Stimulated activated CD8-positive, alpha-beta memory T cell treated with anti-CD3 and anti-CD28 coated beads, Interleukin-4, amount 100 ng/mL, for 48 hours (primary cell): Measurements from ENCODE around the gene INPP5K.
A peak's percentile ranks its signal among the peaks of the same experiment; 100 is the strongest.
"Not testable (repeated sequence)": the region's sequence is repeated elsewhere in the genome, so short reads cannot be mapped to it uniquely, and the experiment has no call there.

ENCODE experiments used
- DNase-seq: peaks from one replicate; pipeline ENCODE4 v3.0.0-alpha.2; 2020

The INPP5K gene

DNA sequence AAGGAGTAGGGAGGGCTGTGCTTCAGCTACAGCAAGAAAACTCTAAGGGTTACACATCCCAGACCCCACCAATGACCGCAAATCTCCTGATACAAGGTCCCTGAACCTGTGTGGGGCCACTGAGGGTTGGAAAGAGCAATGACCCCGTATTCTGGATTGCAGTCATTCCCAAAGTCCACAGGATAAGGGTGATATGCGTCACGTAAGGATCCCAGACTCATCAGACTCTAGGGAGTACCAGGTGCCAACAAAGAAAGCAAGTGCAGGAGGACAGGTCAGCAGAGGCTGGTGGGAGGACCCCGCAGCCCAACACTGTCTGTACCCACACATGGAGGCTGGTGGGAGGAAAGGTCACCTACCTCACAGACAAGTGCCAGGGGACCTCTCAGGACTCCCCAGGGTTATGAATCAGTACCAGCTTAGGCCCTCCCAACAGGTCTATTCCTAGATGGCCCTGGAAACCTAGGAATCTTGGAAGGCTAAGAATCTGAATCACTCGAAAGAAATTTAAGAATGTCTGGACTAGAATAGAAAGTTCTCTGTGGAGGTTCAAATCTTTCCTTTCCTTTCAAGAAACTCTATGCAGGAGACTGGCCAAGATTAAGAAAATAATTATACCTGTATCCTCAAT, 30.0 kb upstream of the INPP5K start:
- no peak for DNase-seq

GRCh38 chr17:1545618-1546017, 29.2 kb upstream of the INPP5K start:
- DNase-seq: no peak

GRCh38 chr17:1542316-1542715, 25.9 kb upstream of the INPP5K start:
- DNase-seq: no peak

- DNase-seq: no peak
Observed at GRCh38 chr17:1541367-1541904, 25.0 kb upstream of the INPP5K start.

DNA sequence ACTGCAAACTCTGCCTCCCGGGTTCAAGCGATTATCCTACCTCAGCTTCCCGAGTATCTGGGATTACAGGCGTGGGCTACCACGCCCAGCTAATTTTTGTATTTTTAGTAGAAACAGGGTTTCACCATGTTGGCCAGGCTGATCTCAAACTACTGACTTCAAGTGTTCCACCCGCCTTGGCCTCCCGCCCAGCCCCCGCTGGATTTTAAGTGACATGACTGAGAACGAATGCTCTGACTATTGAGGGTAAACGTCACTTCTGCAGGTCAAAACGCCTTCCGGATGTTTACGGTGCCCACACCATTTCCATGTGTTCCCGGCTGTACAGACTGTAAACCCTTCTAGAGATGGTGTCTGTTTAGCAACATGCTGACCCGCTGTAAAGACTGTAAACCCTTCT, 23.4 kb upstream of the INPP5K start:
- no peak for DNase-seq

DNA sequence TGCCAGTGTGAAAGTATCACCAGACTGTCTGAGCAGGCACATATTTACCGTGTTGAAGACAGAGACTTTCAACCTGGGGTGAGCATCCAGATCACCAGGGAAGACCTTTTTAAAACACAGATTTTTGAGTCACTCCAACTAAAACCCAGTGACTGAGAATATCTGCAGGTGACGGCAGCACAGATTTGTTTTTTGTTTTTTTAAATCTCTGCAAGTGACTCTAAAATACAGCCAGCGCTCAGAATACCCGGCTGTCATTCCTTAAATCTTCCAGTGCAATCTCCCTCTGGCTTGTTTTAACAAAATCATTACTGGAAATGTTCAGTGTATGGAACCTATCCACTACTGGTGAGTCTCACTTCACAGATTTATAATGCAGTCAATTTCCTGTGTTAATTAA, 19.3 kb upstream of the INPP5K start:
- no peak for DNase-seq

DNA sequence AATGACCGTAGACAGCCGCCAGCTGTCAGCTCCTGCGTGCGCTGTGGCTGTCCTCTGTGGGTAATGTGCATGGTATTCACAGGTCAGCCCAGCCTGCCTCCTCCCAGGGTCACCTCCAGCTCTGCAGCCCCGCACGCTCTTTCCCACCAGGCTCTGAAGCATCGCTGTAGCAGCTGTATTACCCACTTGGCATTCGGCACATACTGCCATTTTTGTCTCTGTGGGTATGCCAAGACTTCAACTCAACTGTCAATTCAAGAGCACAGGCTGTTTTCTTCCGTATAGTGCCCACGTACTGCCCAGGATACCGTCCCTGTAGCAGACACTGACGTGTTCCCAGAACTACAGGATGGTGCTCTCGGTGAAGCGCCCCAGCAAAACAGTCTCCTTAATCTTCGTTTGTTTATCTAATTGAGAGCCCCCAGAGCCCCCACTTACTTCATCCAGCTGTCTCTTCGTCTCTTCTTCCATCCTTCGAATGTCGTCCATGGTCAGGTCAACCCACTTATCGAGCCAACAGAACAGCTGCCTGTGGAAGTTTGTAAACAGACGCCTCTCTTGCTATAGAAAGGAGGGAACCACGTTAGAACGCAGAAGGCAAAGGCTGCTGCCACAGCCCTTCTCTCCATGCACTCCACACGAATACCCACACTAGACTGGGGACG, 17.4 kb upstream of the INPP5K start:
- DNase-seq: no peak

GRCh38 chr17:1532836-1533602, 16.6 kb upstream of the INPP5K start:
- DNase-seq: peak; percentile 49

DNA sequence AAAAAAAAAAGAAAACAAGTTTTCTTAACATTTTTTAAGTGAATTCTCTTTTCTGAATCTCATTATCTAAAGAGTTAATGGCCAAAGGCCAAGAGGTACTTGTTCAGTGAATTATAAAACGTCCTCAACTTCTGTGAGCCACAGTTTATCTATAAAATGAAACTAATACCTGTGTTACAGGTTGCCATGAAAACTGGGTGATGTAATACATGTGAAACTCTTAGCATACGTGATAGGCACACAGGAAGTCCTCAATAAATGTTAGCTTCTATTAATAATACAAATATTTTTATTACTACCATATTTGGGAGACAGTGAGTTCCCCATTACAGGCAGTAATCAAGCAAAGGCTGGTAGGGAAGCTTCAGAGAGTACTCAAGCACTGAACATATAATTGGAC, 13.5 kb upstream of the INPP5K start:
- no peak for DNase-seq

DNA sequence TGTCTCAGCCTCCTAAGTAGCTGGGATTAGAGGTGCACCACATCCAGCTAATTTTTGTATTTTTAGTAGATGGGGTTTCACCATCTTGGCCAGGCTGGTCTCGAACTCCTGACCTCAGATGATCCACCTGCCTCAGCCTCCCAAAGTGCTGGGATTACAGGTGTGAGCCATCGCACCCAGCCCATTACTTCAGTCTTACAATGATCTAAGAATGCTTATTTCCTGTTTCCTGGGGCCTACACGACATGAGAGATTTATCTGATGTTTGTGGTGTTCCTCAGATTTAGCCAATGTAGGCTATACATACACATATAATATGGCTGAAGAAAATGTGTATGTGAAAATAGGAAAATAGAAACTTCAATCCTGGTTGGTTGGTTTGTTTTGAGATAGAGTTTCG, 10.5 kb upstream of the INPP5K start:
- not testable (repeated sequence) for DNase-seq

GRCh38 chr17:1522626-1523025, 6.2 kb upstream of the INPP5K start:
- no peak for DNase-seq

- DNase-seq: no peak
Observed at GRCh38 chr17:1521086-1521640, 4.8 kb upstream of the INPP5K start.

- DNase-seq: no peak
Observed at GRCh38 chr17:1519678-1520077, 3.3 kb upstream of the INPP5K start.

GRCh38 chr17:1518410-1518809, 2.0 kb upstream of the INPP5K start:
- no peak for DNase-seq

GRCh38 chr17:1515640-1516387, 598 bp downstream of the INPP5K start:
- DNase-seq: peak; percentile 57

GRCh38 chr17:1512351-1512750, 4.1 kb downstream of the INPP5K start:
- no peak for DNase-seq

GRCh38 chr17:1511756-1512321, 4.6 kb downstream of the INPP5K start:
- no peak for DNase-seq

GRCh38 chr17:1511290-1511689, 5.1 kb downstream of the INPP5K start:
- DNase-seq: no peak

DNA sequence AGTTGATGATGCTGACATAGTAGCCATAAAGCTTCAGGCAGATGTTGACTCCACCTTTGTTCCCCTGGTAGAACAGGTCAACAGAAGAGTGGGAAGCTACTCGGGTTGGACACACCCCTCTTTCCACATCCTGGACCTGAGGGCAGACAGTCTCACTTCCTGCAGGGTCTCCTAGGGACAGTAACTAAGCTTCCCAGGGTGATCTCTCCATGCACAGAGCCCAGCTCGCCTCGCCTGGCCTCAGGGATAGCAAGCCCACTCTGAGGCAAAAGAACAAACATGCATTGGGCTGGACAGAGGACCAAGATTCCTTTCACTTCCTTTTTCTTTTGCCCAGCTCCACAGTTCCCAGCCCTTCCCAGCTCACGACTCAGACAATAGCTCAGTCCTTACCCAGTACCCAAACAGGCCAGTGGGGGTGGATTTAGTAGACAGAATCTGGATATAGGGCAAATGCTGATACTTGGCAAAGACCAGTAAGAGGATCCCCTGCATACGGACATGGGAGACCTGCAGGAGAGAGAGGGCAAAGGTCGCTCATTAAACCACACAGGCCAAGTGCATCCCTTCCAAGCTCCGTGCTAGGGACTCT, 7.0 kb downstream of the INPP5K start:
- DNase-seq: no peak

GRCh38 chr17:1508709-1509108, 7.7 kb downstream of the INPP5K start:
- DNase-seq: not testable (repeated sequence)

DNA sequence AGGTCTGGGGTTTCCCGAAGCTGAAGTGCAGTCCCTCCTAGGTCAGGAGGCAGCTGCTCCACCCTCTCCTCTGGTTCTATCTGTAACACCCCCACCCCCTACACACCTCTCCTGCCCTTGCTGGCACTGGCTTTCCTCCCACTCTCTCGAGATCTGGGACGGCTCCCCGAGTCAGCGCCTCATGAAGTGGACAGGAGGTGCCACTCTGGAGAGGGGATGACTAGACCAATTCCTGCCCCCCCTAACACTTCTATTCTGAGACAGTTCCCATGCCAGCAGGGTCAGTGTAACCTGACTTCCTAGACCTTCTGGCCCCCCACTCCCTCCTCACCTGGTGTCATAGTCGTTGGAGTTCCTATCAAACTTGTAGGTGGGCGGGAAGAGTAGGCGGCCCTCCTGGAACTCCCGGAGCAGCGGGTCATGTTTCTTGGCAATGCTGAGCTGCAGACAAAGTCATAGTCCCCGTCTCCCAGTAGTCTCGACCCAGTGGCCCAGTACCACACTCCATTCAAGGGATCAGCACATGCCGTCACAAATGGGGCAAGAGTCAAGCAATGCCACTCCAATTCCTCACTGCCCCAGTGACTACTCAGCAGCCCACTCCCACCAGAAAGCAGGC, 9.7 kb downstream of the INPP5K start:
- DNase-seq: no peak

DNA sequence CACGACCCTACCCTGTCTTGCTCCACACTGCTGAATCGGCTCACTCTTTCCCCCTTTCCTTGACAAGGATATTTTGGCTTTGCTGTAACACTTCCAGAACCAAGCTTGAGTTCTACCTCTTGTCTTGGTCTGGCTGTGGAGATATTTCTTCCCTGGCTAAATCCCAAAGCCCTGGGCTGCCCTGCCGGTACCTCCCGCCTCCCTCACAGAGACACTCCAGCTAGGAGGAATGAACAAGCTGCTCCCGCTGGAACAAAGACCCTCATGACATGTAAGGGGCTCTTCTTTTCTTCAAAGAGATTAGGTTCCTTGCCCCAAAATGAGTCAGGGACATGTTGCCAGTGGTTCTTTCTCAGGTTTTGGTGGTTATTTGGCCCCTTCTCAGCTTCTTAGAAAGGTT, 10.8 kb downstream of the INPP5K start:
- no peak for DNase-seq
